CD4-positive, alpha-beta memory T cell (primary cell): Measurements from ENCODE around the gene NRXN3. TPM values are rescaled to one million over a fixed set of nuclear protein-coding genes. Genes with fewer than 3 reads are reported as not detected.

ENCODE experiments used
- CTCF ChIA-PET: fragments of 350-600 bp; sonication (Branson Sonifier 250); formaldehyde crosslinking; loops from one replicate; lab custom pipeline; 2021; ENCODE audit warnings: inconsistent platforms; ENCODE audit not compliant: partially characterized antibody; lab: Charles Lee
- POLR2A ChIA-PET: fragments of 350-600 bp; sonication (Branson Sonifier 250); formaldehyde crosslinking; loops from one replicate; lab custom pipeline; 2021; ENCODE audit not compliant: partially characterized antibody; lab: Charles Lee
- DNase-seq, 5 donors: peaks; one replicate each; pipeline versions ENCODE4 v3.0.0 to v3.0.0-alpha.2; 2020 to 2022; ENCODE audit warnings: mixed read lengths in 1 of 5
- H3K27ac ChIP-seq: one replicate; pipeline ENCODE4 v1.7.0; 2013; ENCODE audit warnings: low read depth, low read length
- H3K27me3 ChIP-seq: 2 replicates; pipeline ENCODE4 v1.7.0; 2013; ENCODE audit warnings: mild to moderate bottlenecking, low read length, moderate library complexity; ENCODE audit not compliant: insufficient read depth
- H3K36me3 ChIP-seq: 2 replicates; pipeline ENCODE4 v1.7.0; 2013; ENCODE audit warnings: mild to moderate bottlenecking, low read length, moderate library complexity; ENCODE audit not compliant: insufficient read depth
- H3K4me1 ChIP-seq: 2 replicates; pipeline ENCODE4 v1.7.0; 2013; ENCODE audit warnings: mild to moderate bottlenecking, low read length, moderate library complexity; ENCODE audit not compliant: insufficient read depth
- H3K4me3 ChIP-seq, 2 donors: one replicate each; pipeline ENCODE4 v1.7.0; 2013; ENCODE audit warnings: low read length in 2 of 2, mild to moderate bottlenecking in 1 of 2
- H3K9me3 ChIP-seq, 2 donors: one replicate each; pipeline ENCODE4 v1.7.0; 2013; ENCODE audit warnings: low read length in 2 of 2, control low read depth in 1 of 2; ENCODE audit not compliant: control insufficient read depth in 1 of 2
- H3K27ac Mint-ChIP-seq, 7 donors: one replicate each; pipeline ENCODE4 v1.8.0; 2020 to 2021; ENCODE audit warnings: mixed read lengths in 7 of 7, mild to moderate bottlenecking in 6 of 7, inconsistent platforms in 3 of 7, moderate library complexity in 3 of 7
- H3K27me3 Mint-ChIP-seq, 2 donors: one replicate each; pipeline ENCODE4 v1.8.0; 2020 to 2021; ENCODE audit warnings: mixed read lengths in 2 of 2
- H3K36me3 Mint-ChIP-seq, 2 donors: one replicate each; pipeline ENCODE4 v1.8.0; 2020 to 2021; ENCODE audit warnings: mixed read lengths in 2 of 2, inconsistent platforms in 1 of 2, mild to moderate bottlenecking in 1 of 2
- H3K4me1 Mint-ChIP-seq, 4 donors: one replicate each; pipeline ENCODE4 v1.8.0; 2020 to 2021; ENCODE audit warnings: mixed read lengths in 4 of 4, mild to moderate bottlenecking in 1 of 4
- H3K4me3 Mint-ChIP-seq, 8 donors: one replicate each; pipeline ENCODE4 v1.8.0; 2020 to 2021; ENCODE audit warnings: mixed read lengths in 8 of 8, mild to moderate bottlenecking in 7 of 8, moderate library complexity in 6 of 8, inconsistent platforms in 3 of 8
- H3K9me3 Mint-ChIP-seq, 8 donors: one replicate each; pipeline ENCODE4 v1.8.0; 2020 to 2021; ENCODE audit warnings: mixed read lengths in 8 of 8, mild to moderate bottlenecking in 5 of 8, inconsistent platforms in 3 of 8, moderate library complexity in 1 of 8
- intact Hi-C: fragments of 100-400 bp; cut with micrococcal nuclease; formaldehyde crosslinking; loops from one replicate; pipeline ENCODE4 v1.15.1; 2023
- polyA plus RNA-seq, 2 donors: library from polyadenylated mRNA; unstranded; fragments of 300-500 nt; fragmentation: Illumina TruSeq; gene quantifications; one replicate each; pipeline ENCODE4 v1.2.3, GENCODE V29; 2021
- total RNA-seq, 2 experiments: library from RNA; stranded (reverse); gene quantifications; one replicate each; pipeline ENCODE4 v1.2.3, GENCODE V29; 2021

The NRXN3 gene
- total and polyA plus RNA-seq, 4 experiments from 2014 or later = not detected

- Mint-ChIP-seq H3K36me3 (no peaks in the 10 kb centered on the region), H3K4me1 (no peaks in the 10 kb centered on the region), H3K27me3 (no peaks in the 10 kb centered on the region), H3K9me3 (peaks cover 0 to 16% (median 3%) of the 10 kb centered on the region in 8 donors), H3K4me3 (no peak overlapping the region), H3K27ac (no peak overlapping the region)
- Histone ChIP-seq H3K36me3 (no peaks in the 10 kb centered on the region), H3K4me1 (no peaks in the 10 kb centered on the region), H3K27ac (no peak overlapping the region), H3K27me3 (no peaks in the 10 kb centered on the region), H3K4me3 (no peak overlapping the region), H3K9me3 (no peaks in the 10 kb centered on the region)
- intact Hi-C loops = no loop called here
- ChIA-PET POLR2A (no interaction called here), CTCF (no interaction called here)
- DNase-seq = no peak
Observed at GRCh38 chr14:79408696-79409095, 1238.5 kb downstream of the NRXN3 start.

- POLR2A ChIA-PET = no interaction called here
- Histone ChIP-seq H3K4me3 (no peak overlapping the region), H3K4me1 (no peaks in the 10 kb centered on the region), H3K27ac (no peak overlapping the region), H3K36me3 (no peaks in the 10 kb centered on the region), H3K9me3 (no peaks in the 10 kb centered on the region), H3K27me3 (no peaks in the 10 kb centered on the region)
- DNase-seq = no peak
- intact Hi-C loops = no loop called here
- Mint-ChIP-seq H3K36me3 (no peaks in the 10 kb centered on the region), H3K9me3 (peaks cover 0 to 8% (median 3%) of the 10 kb centered on the region in 8 donors), H3K27ac (no peak overlapping the region), H3K27me3 (no peaks in the 10 kb centered on the region), H3K4me1 (no peaks in the 10 kb centered on the region), H3K4me3 (no peak overlapping the region)
- CTCF ChIA-PET = no interaction called here
Observed at GRCh38 chr14:79411403-79412174, 1241.4 kb downstream of the NRXN3 start.

- ChIA-PET POLR2A (no interaction called here), CTCF (no interaction called here)
- H3K4me1 ChIP-seq = no peaks in the 10 kb centered on the region
- no peak for DNase-seq
- H3K9me3 ChIP-seq = no peaks in the 10 kb centered on the region
- no peaks in the 10 kb centered on the region for H3K4me1 Mint-ChIP-seq
- H3K9me3 Mint-ChIP-seq = peaks cover 0 to 8% (median 4%) of the 10 kb centered on the region in 8 donors
- H3K36me3 ChIP-seq = no peaks in the 10 kb centered on the region
- H3K4me3 Mint-ChIP-seq = no peak overlapping the region
- H3K27me3 ChIP-seq = no peaks in the 10 kb centered on the region
- H3K36me3 Mint-ChIP-seq = no peaks in the 10 kb centered on the region
- H3K4me3 ChIP-seq = no peak overlapping the region
- no peak overlapping the region for H3K27ac Mint-ChIP-seq
- H3K27ac ChIP-seq = no peak overlapping the region
- H3K27me3 Mint-ChIP-seq = no peaks in the 10 kb centered on the region
- intact Hi-C loops = no loop called here
Observed at GRCh38 chr14:79412822-79413221, 1242.6 kb downstream of the NRXN3 start.

- Histone ChIP-seq H3K4me1 (no peaks in the 10 kb centered on the region), H3K27me3 (no peaks in the 10 kb centered on the region), H3K36me3 (no peaks in the 10 kb centered on the region), H3K4me3 (no peak overlapping the region), H3K9me3 (no peaks in the 10 kb centered on the region), H3K27ac (no peak overlapping the region)
- H3K36me3 Mint-ChIP-seq = no peaks in the 10 kb centered on the region
- H3K27me3 Mint-ChIP-seq = no peaks in the 10 kb centered on the region
- ChIA-PET POLR2A (no interaction called here), CTCF (no interaction called here)
- peaks cover 0 to 8% (median 5%) of the 10 kb centered on the region in 8 donors for H3K9me3 Mint-ChIP-seq
- H3K4me1 Mint-ChIP-seq = no peaks in the 10 kb centered on the region
- H3K27ac Mint-ChIP-seq = no peak overlapping the region
- intact Hi-C loops = no loop called here
- H3K4me3 Mint-ChIP-seq = no peak overlapping the region
- no peak for DNase-seq
Observed at GRCh38 chr14:79413734-79414428, 1243.7 kb downstream of the NRXN3 start.

GRCh38 chr14:79415726-79416125 lies 1245.6 kb downstream of the NRXN3 start:
- no peaks in the 10 kb centered on the region for H3K36me3 ChIP-seq
- H3K4me1 ChIP-seq = no peaks in the 10 kb centered on the region
- Mint-ChIP-seq H3K9me3 (peaks cover 0 to 7% (median 4%) of the 10 kb centered on the region in 8 donors), H3K4me3 (no peak overlapping the region), H3K27me3 (no peaks in the 10 kb centered on the region), H3K27ac (no peak overlapping the region), H3K36me3 (no peaks in the 10 kb centered on the region), H3K4me1 (no peaks in the 10 kb centered on the region)
- POLR2A ChIA-PET = no interaction called here
- H3K27ac ChIP-seq = no peak overlapping the region
- CTCF ChIA-PET = no interaction called here
- H3K9me3 ChIP-seq = no peaks in the 10 kb centered on the region
- intact Hi-C loops = no loop called here
- DNase-seq = no peak
- H3K27me3 ChIP-seq = no peaks in the 10 kb centered on the region
- no peak overlapping the region for H3K4me3 ChIP-seq

GRCh38 chr14:79417961-79418360 lies 1247.8 kb downstream of the NRXN3 start:
- no peaks in the 10 kb centered on the region for H3K9me3 ChIP-seq
- intact Hi-C loops = no loop called here
- H3K4me1 ChIP-seq = no peaks in the 10 kb centered on the region
- no peak for DNase-seq
- no peak overlapping the region for H3K27ac ChIP-seq
- H3K27ac Mint-ChIP-seq = no peak overlapping the region
- peaks cover 0 to 8% (median 3%) of the 10 kb centered on the region in 8 donors for H3K9me3 Mint-ChIP-seq
- H3K36me3 Mint-ChIP-seq = no peaks in the 10 kb centered on the region
- H3K4me3 Mint-ChIP-seq = no peak overlapping the region
- H3K36me3 ChIP-seq = no peaks in the 10 kb centered on the region
- ChIA-PET POLR2A (no interaction called here), CTCF (no interaction called here)
- no peaks in the 10 kb centered on the region for H3K27me3 ChIP-seq
- no peaks in the 10 kb centered on the region for H3K4me1 Mint-ChIP-seq
- H3K4me3 ChIP-seq = no peak overlapping the region
- no peaks in the 10 kb centered on the region for H3K27me3 Mint-ChIP-seq

GRCh38 chr14:79418649-79419415 lies 1248.7 kb downstream of the NRXN3 start:
- no peaks in the 10 kb centered on the region for H3K36me3 ChIP-seq
- no peaks in the 10 kb centered on the region for H3K9me3 ChIP-seq
- no peak overlapping the region for H3K4me3 ChIP-seq
- Mint-ChIP-seq H3K9me3 (peaks cover 0 to 6% (median 3%) of the 10 kb centered on the region in 8 donors), H3K27ac (no peak overlapping the region), H3K4me1 (no peaks in the 10 kb centered on the region), H3K27me3 (no peaks in the 10 kb centered on the region), H3K36me3 (no peaks in the 10 kb centered on the region), H3K4me3 (no peak overlapping the region)
- ChIA-PET CTCF (no interaction called here), POLR2A (no interaction called here)
- intact Hi-C loops = no loop called here
- DNase-seq = no peak
- H3K27ac ChIP-seq = no peak overlapping the region
- H3K27me3 ChIP-seq = no peaks in the 10 kb centered on the region
- no peaks in the 10 kb centered on the region for H3K4me1 ChIP-seq
